Activated T-cell treated with anti-CD3 and anti-CD28 coated beads, Interleukin-2, amount 50 U/mL, for 24 hours (primary cell): Measurements from ENCODE around the gene UPK1B.
A peak's percentile ranks its signal among the peaks of the same experiment; 100 is the strongest.

Experiments used
- DNase-seq: peaks from one replicate; pipeline ENCODE4 v3.0.0-alpha.2; 2020
- H3K27ac Mint-ChIP-seq: 2 replicates; pipeline ENCODE4 v1.8.0; 2020; ENCODE audit warnings: mild to moderate bottlenecking, mixed read lengths
- H3K27me3 Mint-ChIP-seq: 2 replicates; pipeline ENCODE4 v1.8.0; 2020; ENCODE audit warnings: mixed read lengths
- H3K36me3 Mint-ChIP-seq: 2 replicates; pipeline ENCODE4 v1.8.0; 2020; ENCODE audit warnings: low read depth, mixed read lengths
- H3K4me1 Mint-ChIP-seq: 2 replicates; pipeline ENCODE4 v1.8.0; 2020; ENCODE audit warnings: low read depth, mixed read lengths
- H3K4me3 Mint-ChIP-seq: 2 replicates; pipeline ENCODE4 v1.8.0; 2020; ENCODE audit warnings: mild to moderate bottlenecking, moderate library complexity, mixed read lengths
- H3K9me3 Mint-ChIP-seq: 2 replicates; pipeline ENCODE4 v1.8.0; 2020; ENCODE audit warnings: mixed read lengths

Gene UPK1B

GRCh38 chr3:119194237-119195150, 21.1 kb downstream of the UPK1B start:
- Mint-ChIP-seq H3K9me3 (no peaks in the 10 kb centered on the region), H3K4me1 (no peaks in the 10 kb centered on the region), H3K27ac (no peak overlapping the region), H3K4me3 (no peak overlapping the region), H3K36me3 (no peaks in the 10 kb centered on the region), H3K27me3 (peaks cover 3% of the 10 kb centered on the region)
- no peak for DNase-seq

GRCh38 chr3:119195151-119195476, 21.7 kb downstream of the UPK1B start:
- Mint-ChIP-seq H3K4me3 (no peak overlapping the region), H3K27me3 (peaks cover 3% of the 10 kb centered on the region), H3K9me3 (no peaks in the 10 kb centered on the region), H3K4me1 (no peaks in the 10 kb centered on the region), H3K27ac (no peak overlapping the region), H3K36me3 (no peaks in the 10 kb centered on the region)
- no peak for DNase-seq

DNA sequence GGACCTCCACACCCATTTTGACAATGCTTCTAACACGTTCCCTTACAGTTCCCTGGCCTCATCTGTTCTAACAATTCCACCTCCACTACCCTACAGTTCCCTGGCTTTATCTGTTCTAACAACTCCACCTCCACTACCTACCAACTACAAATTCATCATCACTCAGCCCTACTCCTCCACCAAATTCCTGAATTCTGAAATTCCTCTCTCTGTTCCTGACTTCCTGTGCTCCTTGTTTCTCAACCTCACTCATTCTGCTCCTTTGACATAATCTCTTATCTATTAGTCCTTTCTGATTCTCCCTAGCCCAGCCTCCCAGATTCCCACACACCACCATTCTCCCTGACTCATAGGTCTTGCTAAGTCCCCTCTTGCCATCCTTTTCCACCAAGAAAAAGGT, 22.5 kb downstream of the UPK1B start:
- Mint-ChIP-seq H3K27ac (no peak overlapping the region), H3K9me3 (no peaks in the 10 kb centered on the region), H3K36me3 (no peaks in the 10 kb centered on the region), H3K4me3 (no peak overlapping the region), H3K4me1 (no peaks in the 10 kb centered on the region), H3K27me3 (peaks cover 3% of the 10 kb centered on the region)
- no peak for DNase-seq

GRCh38 chr3:119205209-119205608, 31.8 kb downstream of the UPK1B start:
- no peaks in the 10 kb centered on the region for H3K9me3 Mint-ChIP-seq

DNA sequence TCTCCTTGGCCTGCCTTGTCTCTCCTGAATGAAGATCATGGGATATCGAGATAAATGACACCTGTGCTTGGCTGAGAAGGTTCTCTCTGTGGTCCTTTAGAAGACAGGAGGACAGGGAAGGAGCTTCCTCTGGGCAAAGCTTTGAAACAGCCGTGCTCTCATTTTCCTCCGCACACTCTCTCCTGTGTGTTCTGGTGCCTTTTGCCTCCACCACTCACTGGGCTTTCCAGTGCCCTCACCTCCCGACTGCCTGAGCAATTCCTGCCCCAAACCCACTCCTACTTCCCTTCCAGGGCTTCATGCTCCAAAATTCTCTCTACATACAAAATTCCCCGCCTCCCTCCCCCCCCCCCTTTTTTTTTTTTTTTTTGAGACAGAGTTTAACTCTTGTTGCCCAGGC, 32.3 kb downstream of the UPK1B start:
- Mint-ChIP-seq H3K4me1 (peaks cover 40% of the 10 kb centered on the region), H3K27ac (no peak overlapping the region), H3K9me3 (no peaks in the 10 kb centered on the region), H3K36me3 (peaks cover 27% of the 10 kb centered on the region), H3K27me3 (no peaks in the 10 kb centered on the region), H3K4me3 (no peak overlapping the region)
- DNase-seq = no peak

More at GRCh38 chr3:119205209-119205608, 31.8 kb downstream of the UPK1B start:
- no peak overlapping the region for H3K27ac Mint-ChIP-seq
- H3K27me3 Mint-ChIP-seq = no peaks in the 10 kb centered on the region
- peaks cover 22% of the 10 kb centered on the region for H3K36me3 Mint-ChIP-seq
- no peak for DNase-seq
- no peak overlapping the region for H3K4me3 Mint-ChIP-seq
- peaks cover 38% of the 10 kb centered on the region for H3K4me1 Mint-ChIP-seq

- Mint-ChIP-seq H3K9me3 (no peaks in the 10 kb centered on the region), H3K27ac (no peak overlapping the region), H3K4me3 (no peak overlapping the region), H3K27me3 (no peaks in the 10 kb centered on the region), H3K4me1 (peaks cover 40% of the 10 kb centered on the region), H3K36me3 (peaks cover 34% of the 10 kb centered on the region)
- no peak for DNase-seq
These were observed 33.5 kb downstream of the UPK1B start for GRCh38 chr3:119206611-119207511.

DNA sequence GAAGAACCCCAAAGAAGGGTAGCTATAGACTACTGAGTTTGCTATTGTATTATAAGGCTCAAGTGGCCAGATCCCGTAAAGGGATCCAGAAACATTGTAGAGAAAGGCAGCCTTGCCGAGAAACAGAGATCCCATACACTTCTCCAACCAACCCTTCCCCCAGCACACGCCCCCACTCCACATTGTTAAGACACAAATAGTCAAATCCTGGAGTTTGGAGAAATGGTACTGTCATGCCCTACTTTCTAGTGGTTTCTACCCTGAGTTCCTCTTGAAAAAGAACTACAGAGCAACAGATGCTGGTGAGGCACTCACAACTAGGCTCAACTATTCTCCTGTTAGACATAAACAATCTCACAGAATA, 34.1 kb downstream of the UPK1B start:
- H3K27ac Mint-ChIP-seq = no peak overlapping the region
- H3K4me3 Mint-ChIP-seq = no peak overlapping the region
- H3K27me3 Mint-ChIP-seq = no peaks in the 10 kb centered on the region
- H3K4me1 Mint-ChIP-seq = peaks cover 40% of the 10 kb centered on the region
- H3K36me3 Mint-ChIP-seq = peaks cover 40% of the 10 kb centered on the region
- H3K9me3 Mint-ChIP-seq = no peaks in the 10 kb centered on the region
- no peak for DNase-seq

DNA sequence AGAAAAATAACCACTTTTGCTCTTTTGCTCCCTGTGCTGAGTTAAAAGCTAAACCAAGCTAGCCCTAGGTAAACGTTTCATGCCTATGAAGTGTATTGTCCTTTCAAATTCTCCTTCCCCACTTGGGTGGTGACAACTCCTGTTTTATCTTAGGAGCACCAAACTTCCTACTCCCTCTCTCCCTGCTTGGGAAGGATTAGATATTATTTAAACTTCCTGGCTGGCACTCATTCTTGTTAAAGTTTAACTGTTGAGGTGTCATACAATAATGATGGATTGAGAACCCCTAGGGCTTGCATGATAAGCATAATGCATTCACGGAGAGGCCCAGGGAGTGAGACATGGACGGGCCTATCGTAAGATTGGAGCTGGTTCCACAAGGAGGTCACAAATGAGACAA, 37.8 kb downstream of the UPK1B start:
- H3K27ac Mint-ChIP-seq = no peak overlapping the region
- peaks cover 74% of the 10 kb centered on the region for H3K36me3 Mint-ChIP-seq
- H3K27me3 Mint-ChIP-seq = no peaks in the 10 kb centered on the region
- H3K4me3 Mint-ChIP-seq = no peak overlapping the region
- H3K9me3 Mint-ChIP-seq = no peaks in the 10 kb centered on the region
- H3K4me1 Mint-ChIP-seq = peaks cover 26% of the 10 kb centered on the region
- no peak for DNase-seq

DNA sequence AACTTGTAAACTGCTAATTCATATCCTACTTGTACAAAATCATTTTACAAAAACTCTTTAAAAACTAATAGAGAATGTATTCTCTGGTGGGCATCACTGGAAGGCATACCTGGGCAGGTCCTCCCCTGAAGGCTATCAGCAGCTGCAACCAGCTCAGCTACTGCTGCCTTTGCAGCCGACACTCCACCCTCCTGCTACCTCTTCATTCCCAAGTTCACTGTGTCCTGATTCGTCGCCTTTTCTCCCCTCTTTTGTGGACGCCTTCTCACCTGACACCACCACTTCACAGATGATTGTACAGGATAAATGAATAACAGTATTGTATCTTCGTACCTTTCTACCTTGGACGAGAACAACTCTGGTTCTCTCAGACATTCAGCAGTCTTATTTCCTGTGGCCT, 38.4 kb downstream of the UPK1B start:
- H3K27me3 Mint-ChIP-seq = no peaks in the 10 kb centered on the region
- H3K27ac Mint-ChIP-seq = no peak overlapping the region
- H3K4me1 Mint-ChIP-seq = peaks cover 20% of the 10 kb centered on the region
- H3K4me3 Mint-ChIP-seq = no peak overlapping the region
- peaks cover 80% of the 10 kb centered on the region for H3K36me3 Mint-ChIP-seq
- no peaks in the 10 kb centered on the region for H3K9me3 Mint-ChIP-seq
- no peak for DNase-seq

DNA sequence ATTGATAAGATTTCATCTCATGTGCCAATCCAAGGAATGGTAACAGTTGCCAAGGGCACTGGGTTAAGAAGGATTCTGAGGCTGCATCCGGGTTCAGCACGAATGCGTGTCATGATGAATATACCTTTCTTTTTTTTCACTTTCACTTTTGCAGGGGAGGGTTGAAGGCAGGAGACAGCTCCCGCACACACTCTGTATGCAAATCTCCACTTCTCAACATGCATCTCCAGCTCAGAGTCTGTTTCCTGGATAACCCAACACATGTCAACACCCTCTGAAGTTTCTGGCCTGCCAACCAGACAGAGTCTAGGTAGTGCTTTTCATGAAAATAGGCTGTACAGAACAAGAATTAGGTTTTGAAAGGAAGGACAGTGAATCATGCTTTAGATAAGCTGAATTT, 45.7 kb downstream of the UPK1B start:
- peaks cover 39% of the 10 kb centered on the region for H3K4me1 Mint-ChIP-seq
- peaks cover 91% of the 10 kb centered on the region for H3K36me3 Mint-ChIP-seq
- no peaks in the 10 kb centered on the region for H3K27me3 Mint-ChIP-seq
- peak overlapping the region; percentile 91 for H3K27ac Mint-ChIP-seq
- no peaks in the 10 kb centered on the region for H3K9me3 Mint-ChIP-seq
- no peak for DNase-seq
- H3K4me3 Mint-ChIP-seq = peak overlapping the region; percentile 8

GRCh38 chr3:119220198-119220597, 46.8 kb downstream of the UPK1B start:
- H3K9me3 Mint-ChIP-seq = no peaks in the 10 kb centered on the region
- H3K4me1 Mint-ChIP-seq = peaks cover 43% of the 10 kb centered on the region
- H3K27me3 Mint-ChIP-seq = no peaks in the 10 kb centered on the region
- no peak overlapping the region for H3K4me3 Mint-ChIP-seq
- H3K36me3 Mint-ChIP-seq = peaks cover 88% of the 10 kb centered on the region
- DNase-seq = no peak
- H3K27ac Mint-ChIP-seq = peak overlapping the region; percentile 75

GRCh38 chr3:119220970-119221667, 47.7 kb downstream of the UPK1B start:
- Mint-ChIP-seq H3K27me3 (no peaks in the 10 kb centered on the region), H3K9me3 (no peaks in the 10 kb centered on the region), H3K4me3 (no peak overlapping the region), H3K36me3 (peaks cover 83% of the 10 kb centered on the region), H3K4me1 (peaks cover 45% of the 10 kb centered on the region), H3K27ac (peak overlapping the region; percentile 84)
- DNase-seq = no peak

DNA sequence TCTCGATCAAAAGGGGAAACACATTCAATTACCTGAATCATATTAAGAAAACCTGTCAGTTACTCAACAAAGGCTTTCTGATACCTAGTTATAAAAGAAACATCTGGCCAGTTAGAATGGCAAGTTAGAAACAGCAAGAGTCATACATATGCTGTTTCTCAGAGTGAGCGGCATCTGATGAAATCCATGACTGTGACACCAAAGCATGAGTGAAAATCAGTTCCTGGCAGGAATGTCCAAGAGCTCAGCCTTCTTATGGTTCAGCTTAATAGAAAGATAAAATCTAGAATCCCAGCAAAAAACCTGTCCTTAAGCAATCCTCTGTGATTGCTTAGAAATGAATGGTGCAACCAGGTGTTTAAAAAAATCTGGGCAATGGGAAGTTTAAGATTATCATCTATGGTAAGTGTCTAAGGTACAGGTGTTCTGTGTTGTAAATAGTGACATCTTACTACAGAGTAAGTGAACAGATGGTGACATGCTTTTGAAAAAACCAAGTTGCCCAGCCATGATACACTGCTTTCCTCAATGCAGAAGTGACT, 48.5 kb downstream of the UPK1B start:
- H3K36me3 Mint-ChIP-seq = peaks cover 83% of the 10 kb centered on the region

GRCh38 chr3:119222391-119222790, 49.0 kb downstream of the UPK1B start:
- Mint-ChIP-seq H3K27ac (peak overlapping the region; percentile 84), H3K9me3 (no peaks in the 10 kb centered on the region), H3K4me1 (peaks cover 53% of the 10 kb centered on the region), H3K27me3 (no peaks in the 10 kb centered on the region), H3K36me3 (peaks cover 83% of the 10 kb centered on the region), H3K4me3 (no peak overlapping the region)
- DNase-seq = no peak

More for the DNA sequence above, 48.5 kb downstream of the UPK1B start:
- no peaks in the 10 kb centered on the region for H3K9me3 Mint-ChIP-seq
- no peak for DNase-seq
- peak overlapping the region; percentile 84 for H3K27ac Mint-ChIP-seq
- H3K4me1 Mint-ChIP-seq = peaks cover 50% of the 10 kb centered on the region
- no peak overlapping the region for H3K4me3 Mint-ChIP-seq
- H3K27me3 Mint-ChIP-seq = no peaks in the 10 kb centered on the region
